IMR-90 (cell line): Measurements from ENCODE around the gene DAB2. TPM values are rescaled to one million over a fixed set of nuclear protein-coding genes. Genes with fewer than 3 reads are reported as not detected.

Experiments
- ATAC-seq: fragments of 200-7000 bp; cut with Tn5 transposase; 2 replicates; pipeline ENCODE4 v1.9.1; 2020; ENCODE audit warnings: low read depth, mild to moderate bottlenecking, moderate library complexity
- BruUV-seq: library from RNA; stranded (reverse); fragments of 400-500 nt; replicated peaks from 2 replicates; lab custom pipeline; 2021; lab: Mats Ljungman, UMichigan
- CTCF ChIA-PET: fragments of 300-600 bp; formaldehyde crosslinking; extraction: SDS; loops from one replicate; lab custom pipeline; 2021; ENCODE audit warnings: antibody characterized with exemption; lab: Yijun Ruan, JAX
- POLR2A ChIA-PET: fragments of 300-600 bp; sonication (Branson Sonifier 250); formaldehyde crosslinking; loops from one replicate; lab custom pipeline; 2022; ENCODE audit warnings: antibody characterized with exemption; ENCODE audit not compliant: unreplicated experiment; lab: Charles Lee
- DNase-seq: peaks from one replicate; pipeline ENCODE4 v3.0.0; 2013
- H2AFZ ChIP-seq: replicated peaks from 2 replicates; pipeline ENCODE3; 2013; ENCODE audit warnings: low read length, mild to moderate bottlenecking; ENCODE audit not compliant: poor library complexity
- H2AK5ac ChIP-seq: 2 replicates; pipeline ENCODE4 v1.6.1; 2013; ENCODE audit warnings: low read depth, low read length, inconsistent platforms
- H2AK9ac ChIP-seq: replicated peaks from 2 replicates; pipeline ENCODE3; 2013; ENCODE audit warnings: mild to moderate bottlenecking, low read depth, low read length, moderate library complexity; ENCODE audit not compliant: poor library complexity
- H2BK120ac ChIP-seq: 2 replicates; pipeline ENCODE4 v1.6.1; 2013; ENCODE audit warnings: low read depth, low read length, inconsistent platforms
- H2BK15ac ChIP-seq: 3 replicates; pipeline ENCODE4 v1.6.1; 2013; ENCODE audit warnings: low read depth, low read length, inconsistent platforms
- H2BK20ac ChIP-seq: 2 replicates; pipeline ENCODE4 v1.6.1; 2013; ENCODE audit warnings: low read depth, mild to moderate bottlenecking, inconsistent platforms, low read length, moderate library complexity
- H2BK5ac ChIP-seq: 2 replicates; pipeline ENCODE4 v1.6.1; 2013; ENCODE audit warnings: mild to moderate bottlenecking, low read depth, low read length, inconsistent platforms; ENCODE audit not compliant: poor library complexity, severe bottlenecking
- H3K14ac ChIP-seq: replicated peaks from 2 replicates; pipeline ENCODE4 v1.6.1; 2013; ENCODE audit warnings: low read depth, low read length, inconsistent platforms
- H3K18ac ChIP-seq: 2 replicates; pipeline ENCODE4 v1.6.1; 2013; ENCODE audit warnings: low read depth, low read length, control low read depth
- H3K23ac ChIP-seq: 2 replicates; pipeline ENCODE4 v1.6.1; 2013; ENCODE audit warnings: low read depth, low read length, inconsistent platforms
- H3K27ac ChIP-seq: 2 replicates; pipeline ENCODE4 v1.5.1; 2013; ENCODE audit warnings: mild to moderate bottlenecking, control low read depth, low read length; ENCODE audit not compliant: insufficient read depth
- H3K27me3 ChIP-seq: 2 replicates; pipeline ENCODE4 v1.6.1; 2013; ENCODE audit warnings: low read length; ENCODE audit not compliant: control insufficient read depth, insufficient read depth
- H3K36me3 ChIP-seq: 2 replicates; pipeline ENCODE4 v1.6.1; 2013; ENCODE audit warnings: low read length, mixed read lengths; ENCODE audit not compliant: control insufficient read depth, insufficient read depth
- H3K4ac ChIP-seq: 2 replicates; pipeline ENCODE4 v1.6.1; 2013; ENCODE audit warnings: low read depth, low read length, inconsistent platforms
- H3K4me1 ChIP-seq: 2 replicates; pipeline ENCODE4 v1.6.1; 2013; ENCODE audit warnings: low read length, mixed read lengths; ENCODE audit not compliant: control insufficient read depth, insufficient read depth
- H3K4me2 ChIP-seq: 2 replicates; pipeline ENCODE4 v1.6.1; 2013; ENCODE audit warnings: low read depth, mild to moderate bottlenecking, control low read depth, low read length, moderate library complexity
- H3K4me3 ChIP-seq: 2 replicates; pipeline ENCODE4 v1.5.1; 2013; ENCODE audit warnings: low read depth, mild to moderate bottlenecking, control low read depth, low read length, moderate library complexity; ENCODE audit not compliant: insufficient read depth
- H3K56ac ChIP-seq: 2 replicates; pipeline ENCODE4 v1.6.1; 2013; ENCODE audit warnings: low read length, inconsistent platforms; ENCODE audit not compliant: insufficient read depth; ENCODE audit errors: extremely low read depth
- H3K79me1 ChIP-seq, 2 experiments: 2 replicates each; pipeline ENCODE4 v1.6.1; 2013; ENCODE audit warnings: low read length in 2 of 2, inconsistent platforms in 1 of 2, low read depth in 1 of 2
- H3K9ac ChIP-seq: 2 replicates; pipeline ENCODE4 v1.6.1; 2013; ENCODE audit warnings: low read depth, low read length, control low read depth
- H3K9me1 ChIP-seq: 2 replicates; pipeline ENCODE4 v1.6.1; 2013; ENCODE audit warnings: low read length, inconsistent platforms; ENCODE audit not compliant: insufficient read depth
- H3K9me3 ChIP-seq: 2 replicates; pipeline ENCODE4 v1.6.1; 2013; ENCODE audit warnings: low read length; ENCODE audit not compliant: control insufficient read depth, insufficient read depth
- H4K20me1 ChIP-seq: 2 replicates; pipeline ENCODE4 v1.6.1; 2013; ENCODE audit warnings: low read length, inconsistent platforms; ENCODE audit not compliant: insufficient read depth
- H4K5ac ChIP-seq: 2 replicates; pipeline ENCODE4 v1.6.1; 2013; ENCODE audit warnings: mild to moderate bottlenecking, low read depth, low read length, control low read depth
- H4K8ac ChIP-seq, 2 experiments: 2 replicates each; pipeline ENCODE4 v1.6.1; 2013; ENCODE audit warnings: low read depth in 2 of 2, low read length in 2 of 2, control low read depth in 1 of 2, inconsistent platforms in 1 of 2
- H4K91ac ChIP-seq: 2 replicates; pipeline ENCODE4 v1.6.1; 2013; ENCODE audit warnings: low read depth, low read length, inconsistent platforms; ENCODE audit not compliant: insufficient read depth
- CEBPB ChIP-seq: IDR thresholded peaks from 2 replicates; pipeline ENCODE4 v1.6.1; 2012; ENCODE audit warnings: low read depth, low read length, improper control_type of control experiment
- CHD1 ChIP-seq: IDR thresholded peaks from 2 replicates; pipeline ENCODE4 v1.6.1; 2012; ENCODE audit warnings: low read depth, low read length, improper control_type of control experiment
- dilution Hi-C: fragments of 300-500 bp; cut with HindIII; formaldehyde crosslinking; loops from one replicate; pipeline ENCODE4 v1.14.3; 2018; ENCODE audit warnings: low sequenced_read_pairs; ENCODE audit not compliant: unreplicated experiment
- in situ Hi-C: fragments of 300-500 bp; cut with MboI; formaldehyde crosslinking; loops from 3 replicates; pipeline ENCODE4 v1.14.3; 2019; ENCODE audit warnings: low sequenced_read_pairs, inconsistent platforms, mixed read lengths
- intact Hi-C: fragments of 100-400 bp; cut with micrococcal nuclease; formaldehyde crosslinking; loops from 2 replicates; pipeline ENCODE4 v1.10.0; 2022
- polyA plus RNA-seq, 3 experiments: library from polyadenylated mRNA; depleted of rRNA; stranded (reverse); fragments of >200 nt; gene quantifications; 2 replicates each; pipeline ENCODE4 v1.2.3, GENCODE V29; 2012; ENCODE audit warnings: low replicate concordance in 1 of 3
- total RNA-seq: library from RNA; depleted of rRNA; stranded (reverse); fragments of >200 nt; gene quantifications from 2 replicates; pipeline ENCODE4 v1.2.3, GENCODE V29; 2012

Gene DAB2
- total and polyA plus RNA-seq, 2 of the 4 experiments (the other 2 are of a cell fraction) = 50.0 to 101 TPM

DNA sequence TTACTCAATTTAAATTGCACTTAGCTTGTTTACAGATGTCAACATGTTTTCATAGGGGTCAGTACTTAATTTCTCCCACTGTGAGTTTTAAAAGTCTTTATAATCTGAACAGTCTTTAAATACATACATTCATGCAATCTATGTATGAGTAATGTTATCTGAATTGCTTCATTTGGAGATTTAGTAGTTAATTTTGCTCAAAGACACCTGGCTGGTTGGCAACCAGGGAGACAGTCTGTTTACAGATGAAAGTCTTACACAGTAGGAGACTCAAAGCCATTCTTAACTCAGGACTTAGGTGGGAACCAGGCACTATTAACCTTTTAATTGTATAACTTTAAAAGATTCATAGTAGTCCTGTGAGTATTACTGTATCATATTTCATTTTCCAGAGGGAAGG lies 29.3 kb downstream of the DAB2 start:
- BruUV-seq = no TSS peak
- intact Hi-C loops = loop anchor here (5.0 kb wide), 1 partner anchor 152 kb away; no protein-coding TSS in a partner anchor

More for the DNA sequence above, 29.3 kb downstream of the DAB2 start:
- Histone ChIP-seq H4K91ac (no peak overlapping the region), H3K56ac (no peak overlapping the region), H2BK20ac (no peak overlapping the region), H3K27me3 (no peaks in the 10 kb centered on the region), H2AK5ac (no peak overlapping the region), H3K14ac (no peak overlapping the region), H3K79me1 (peaks cover 33 to 74% of the 10 kb centered on the region in 2 experiments), H3K9ac (no peak overlapping the region), H2BK5ac (peak overlapping the region; percentile 64), H3K4me1 (peaks cover 29% of the 10 kb centered on the region), H3K36me3 (peaks cover 44% of the 10 kb centered on the region), H2AFZ (no peak overlapping the region), H3K9me1 (peaks cover 20% of the 10 kb centered on the region), H3K23ac (no peak overlapping the region; the same call in 1 of the 2 replicates), H3K27ac (no peak overlapping the region), H3K9me3 (no peaks in the 10 kb centered on the region), H4K20me1 (peaks cover 8% of the 10 kb centered on the region; the same call in 1 of the 2 replicates), H3K18ac (no peak overlapping the region; the same call in 1 of the 2 replicates), H2AK9ac (no peak overlapping the region), H4K8ac (peak overlapping the region in 1 of 2 experiments; percentile 44; a peak in 1 of 4 replicates), H4K5ac (no peak overlapping the region), H3K4ac (peak overlapping the region; percentile 3; the same call in 1 of the 2 replicates), H2BK120ac (no peak overlapping the region), H3K4me2 (no peak overlapping the region; the same call in 1 of the 2 replicates), H2BK15ac (no peak overlapping the region), H3K4me3 (no peak overlapping the region)
- POLR2A ChIA-PET = no interaction called here
- CTCF ChIA-PET = interaction anchor here (1.0 to 1.1 kb wide), 2 partner anchors 66 to 152 kb away, joined by 3 to 4 read pairs; no protein-coding TSS in a partner anchor
- dilution Hi-C loops (no loop called here), in situ Hi-C loops (loop anchor here (25.0 kb wide), 2 partner anchors 367 to 1367 kb away; partner anchors contain the start of gene TTC33)
- TF ChIP-seq CHD1 (no peak), CEBPB (peak; percentile 49)
- ATAC-seq = no peak
- DNase-seq = peak; percentile 46
